A673 (cell line): ENCODE data around the gene SLC2A9. TPM values are rescaled to one million over a fixed set of nuclear protein-coding genes. Genes with fewer than 3 reads are reported as not detected.

Experiments used
- BruUV-seq: library from RNA; stranded (reverse); fragments of 400-500 nt; replicated peaks from 2 replicates; lab custom pipeline; 2021; lab: Mats Ljungman, UMichigan
- CTCF ChIA-PET: fragments of 300-600 bp; sonication (Branson Sonifier 250); formaldehyde crosslinking; loops from one replicate; lab custom pipeline; 2022; ENCODE audit warnings: antibody characterized with exemption; lab: Charles Lee
- POLR2A ChIA-PET: fragments of 300-600 bp; sonication (Branson Sonifier 250); formaldehyde crosslinking; loops from one replicate; lab custom pipeline; 2022; ENCODE audit warnings: antibody characterized with exemption; ENCODE audit not compliant: low non-redundant PET; lab: Charles Lee
- DNase-seq: peaks from one replicate; pipeline ENCODE4 v3.0.0-alpha.2; 2015; ENCODE audit warnings: low spot score
- H3K27ac ChIP-seq: fragments of 200-600 bp; sonication (generic); 2 replicates; pipeline ENCODE4 v1.5.1; 2016; ENCODE audit warnings: mixed run types, low read depth, mild to moderate bottlenecking, mixed read lengths, antibody characterized with exemption, low read length; ENCODE audit not compliant: poor library complexity, severe bottlenecking
- H3K27me3 ChIP-seq: fragments of 200-600 bp; sonication (generic); replicated peaks from 2 replicates; pipeline ENCODE4 v1.6.1; 2017; ENCODE audit warnings: mixed run types, low read depth, mild to moderate bottlenecking, mixed read lengths, antibody characterized with exemption, low read length; ENCODE audit not compliant: insufficient read depth, poor library complexity
- H3K36me3 ChIP-seq: fragments of 200-600 bp; sonication (generic); 2 replicates; pipeline ENCODE4 v1.6.1; 2016; ENCODE audit warnings: mixed run types, mild to moderate bottlenecking, mixed read lengths, antibody characterized with exemption, low read length; ENCODE audit not compliant: insufficient read depth, poor library complexity, severe bottlenecking
- H3K4me1 ChIP-seq: fragments of 200-600 bp; sonication (generic); 2 replicates; pipeline ENCODE4 v1.6.1; 2017; ENCODE audit warnings: mixed run types, mild to moderate bottlenecking, mixed read lengths, antibody characterized with exemption, low read length; ENCODE audit not compliant: insufficient read depth, poor library complexity, severe bottlenecking
- H3K4me3 ChIP-seq: fragments of 200-600 bp; sonication (generic); 2 replicates; pipeline ENCODE4 v1.5.1; 2016; ENCODE audit warnings: low read depth, mixed run types, mild to moderate bottlenecking, mixed read lengths, low read length; ENCODE audit not compliant: poor library complexity, severe bottlenecking
- H3K9me3 ChIP-seq: fragments of 200-600 bp; sonication (generic); 2 replicates; pipeline ENCODE4 v1.6.1; 2016; ENCODE audit warnings: mixed run types, low read depth, mild to moderate bottlenecking, mixed read lengths, antibody characterized with exemption, low read length; ENCODE audit not compliant: poor library complexity, severe bottlenecking
- CTCF ChIP-seq: fragments of 300-800, 200-600 bp; sonication (generic); conservative IDR thresholded peaks from 2 replicates; pipeline ENCODE4 v1.5.1; 2017; ENCODE audit warnings: low read depth, mild to moderate bottlenecking, antibody characterized with exemption, low read length, moderate library complexity, mixed read lengths
- EZH2 ChIP-seq: fragments of 200-600 bp; sonication (generic); IDR thresholded peaks from 2 replicates; pipeline ENCODE4 v1.6.1; 2017; ENCODE audit warnings: borderline replicate concordance, low read depth, mild to moderate bottlenecking, mixed read lengths, antibody characterized with exemption, low read length; ENCODE audit not compliant: poor library complexity, severe bottlenecking
- intact Hi-C: fragments of 100-400 bp; cut with micrococcal nuclease; formaldehyde crosslinking; loops from one replicate; pipeline ENCODE4 v1.10.0; 2022; ENCODE audit not compliant: unreplicated experiment
- total RNA-seq: library from RNA; stranded (reverse); gene quantifications from 2 replicates; pipeline ENCODE4 v1.2.3, GENCODE V29; 2021

SLC2A9 gene
- total RNA-seq, 1 experiment from 2014 or later, result not detected

GRCh38 chr4:9977518-9978031, 43.7 kb downstream of the SLC2A9 start:
- ChIA-PET POLR2A (no interaction called here), CTCF (no interaction called here)
- no peaks in the 10 kb centered on the region for H3K9me3 ChIP-seq
- no TSS peak for BruUV-seq
- intact Hi-C loops, result no loop called here
- H3K27me3 ChIP-seq, result no peaks in the 10 kb centered on the region
- H3K36me3 ChIP-seq, result no peaks in the 10 kb centered on the region
- no peaks in the 10 kb centered on the region for H3K4me1 ChIP-seq
- TF ChIP-seq EZH2 (no peak), CTCF (no peak)
- DNase-seq, result no peak
- H3K4me3 ChIP-seq, result no peak overlapping the region
- H3K27ac ChIP-seq, result no peak overlapping the region

GRCh38 chr4:9976781-9977180, 44.5 kb downstream of the SLC2A9 start:
- Histone ChIP-seq H3K4me1 (no peaks in the 10 kb centered on the region), H3K27ac (no peak overlapping the region), H3K27me3 (no peaks in the 10 kb centered on the region), H3K9me3 (no peaks in the 10 kb centered on the region), H3K4me3 (no peak overlapping the region), H3K36me3 (no peaks in the 10 kb centered on the region)
- DNase-seq, result no peak
- CTCF ChIA-PET, result no interaction called here
- POLR2A ChIA-PET, result no interaction called here
- intact Hi-C loops, result no loop called here
- no peak for TF ChIP-seq CTCF
- BruUV-seq, result no TSS peak

- POLR2A ChIA-PET, result no interaction called here
- Histone ChIP-seq H3K9me3 (no peaks in the 10 kb centered on the region), H3K27me3 (no peaks in the 10 kb centered on the region), H3K36me3 (no peaks in the 10 kb centered on the region), H3K4me1 (no peaks in the 10 kb centered on the region), H3K4me3 (no peak overlapping the region), H3K27ac (no peak overlapping the region)
- BruUV-seq, result no TSS peak
- no peak for TF ChIP-seq EZH2
- TF ChIP-seq CTCF, result no peak
- no peak for DNase-seq
- intact Hi-C loops, result no loop called here
- CTCF ChIA-PET, result no interaction called here
Observed at GRCh38 chr4:9976293-9976692, 45.0 kb downstream of the SLC2A9 start.
